SH-SY5Y (cell line): Measurements from ENCODE around the gene AFF1.

Experiments
- GATA2 ChIP-seq: IDR thresholded peaks from 2 replicates; pipeline ENCODE4 v1.6.1; 2011; ENCODE audit warnings: mild to moderate bottlenecking, low read depth, low read length
- GATA3 ChIP-seq: IDR thresholded peaks from 2 replicates; pipeline ENCODE4 v1.6.1; 2011; ENCODE audit warnings: low read depth, mild to moderate bottlenecking, low read length, moderate library complexity

DNA sequence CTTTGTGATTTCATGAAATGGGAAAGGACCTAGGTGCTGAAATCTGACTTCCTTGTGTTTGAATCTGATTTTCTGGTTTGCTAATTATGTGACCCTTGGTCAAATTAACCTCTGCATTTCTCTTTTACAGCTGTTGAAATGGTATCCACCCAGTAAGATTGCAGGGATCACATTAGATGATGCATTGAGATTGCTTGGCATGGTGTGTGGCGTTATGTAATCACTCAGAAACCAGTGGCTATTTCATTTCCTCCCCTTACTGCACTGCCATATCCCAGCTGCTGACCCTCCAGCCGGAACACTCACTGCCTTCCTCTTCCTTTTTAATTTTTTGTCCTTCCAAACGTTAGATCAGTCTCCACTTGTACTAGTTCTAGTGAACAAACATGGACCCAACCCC is 206.6 kb downstream of the AFF1 start:
- TF ChIP-seq GATA3 (no peak), GATA2 (no peak)
